HCT116 (cell line): ENCODE results near the gene SERINC3.

Experiments used
- CTCF ChIP-seq, 3 experiments: fragments of 200-600 bp in 1 of 3; sonication (generic) in 1 of 3; IDR thresholded peaks in 2 of 3; conservative IDR thresholded peaks in 1 of 3; 2 replicates each; pipeline ENCODE4 v1.5.1; 2012 to 2017; ENCODE audit warnings: low read depth in 2 of 3, low read length in 2 of 3, antibody characterized with exemption in 1 of 3, borderline replicate concordance in 1 of 3, control low read depth in 1 of 3, mild to moderate bottlenecking in 1 of 3, mixed read lengths in 1 of 3, mixed run types in 1 of 3, moderate library complexity in 1 of 3; ENCODE audit not compliant: insufficient read depth in 1 of 3
- EZH2 ChIP-seq: fragments of 200-600 bp; sonication (generic); IDR thresholded peaks from 2 replicates; pipeline ENCODE4 v1.6.1; 2017; ENCODE audit warnings: antibody characterized with exemption, mixed run types
- EZH2phosphoT487 ChIP-seq: fragments of 200-600 bp; IDR thresholded peaks from 2 replicates; pipeline ENCODE4 v1.6.1; 2018; ENCODE audit warnings: antibody characterized with exemption, borderline replicate concordance
- MAX ChIP-seq: IDR thresholded peaks from 2 replicates; pipeline ENCODE4 v1.6.1; 2012
- POLR2A ChIP-seq: IDR thresholded peaks from 2 replicates; pipeline ENCODE4 v1.7.0; 2011; ENCODE audit warnings: borderline replicate concordance; ENCODE audit not compliant: insufficient read depth, insufficient read length; ENCODE audit errors: extremely low read depth
- POLR2AphosphoS5 ChIP-seq: IDR thresholded peaks from 2 replicates; pipeline ENCODE4 v1.6.1; 2011; ENCODE audit warnings: mild to moderate bottlenecking, low read depth, low read length, moderate library complexity
- RAD21 ChIP-seq: IDR thresholded peaks from 2 replicates; pipeline ENCODE4 v1.6.1; 2012; ENCODE audit warnings: low read depth, mild to moderate bottlenecking
- SRF ChIP-seq: IDR thresholded peaks from 2 replicates; pipeline ENCODE4 v1.6.1; 2012; ENCODE audit warnings: low read depth
- TCF7L2 ChIP-seq: IDR thresholded peaks from 2 replicates; pipeline ENCODE4 v1.7.0; 2011; ENCODE audit warnings: borderline replicate concordance, inconsistent platforms; ENCODE audit not compliant: insufficient read depth, insufficient read length; ENCODE audit errors: extremely low read depth
- YY1 ChIP-seq: IDR thresholded peaks from 2 replicates; pipeline ENCODE4 v1.6.1; 2011; ENCODE audit warnings: low read length, low read depth, moderate library complexity, mild to moderate bottlenecking; ENCODE audit not compliant: insufficient replicate concordance; ENCODE audit errors: extremely low read depth
- ZFX ChIP-seq: fragments of 450-650 bp; IDR thresholded peaks from 2 replicates; pipeline ENCODE4 v1.6.1; 2017

GRCh38 chr20:44566811-44567210 lies 44.9 kb upstream of the SERINC3 start:
- TF ChIP-seq ZFX (no peak), CTCF (IDR thresholded peaks at IDR 0.05 in 2 of 3, conservative IDR thresholded peaks at IDR 0.05 in 1 of 3; ENCODE audit: borderline replicate concordance in 1 of 3, insufficient read depth in 1 of 3, low read depth in 2 of 3, low read length in 2 of 3) (no peak), POLR2A (no peak), POLR2AphosphoS5 (no peak), EZH2phosphoT487 (no peak), MAX (no peak), EZH2 (no peak), YY1 (no peak), SRF (no peak), TCF7L2 (no peak), RAD21 (no peak)
